ENCODE results near the gene RBMS3.

Gene RBMS3

GRCh38 chr3:29618395-29619282, 337.8 kb downstream of the RBMS3 start:
- in situ Hi-C loops (cut with MboI; ENCODE audit: low pct_unique_long_range_greater_than_20kb, low sequenced_read_pairs), result no loop called here
- DNase-seq, result no peak

GRCh38 chr3:29619676-29620075, 338.8 kb downstream of the RBMS3 start:
- in situ Hi-C loops (cut with MboI; ENCODE audit: low pct_unique_long_range_greater_than_20kb, low sequenced_read_pairs), result no loop called here
- no peak for DNase-seq

GRCh38 chr3:29627136-29628117, 346.6 kb downstream of the RBMS3 start:
- no peak for DNase-seq
- in situ Hi-C loops (cut with MboI; ENCODE audit: low pct_unique_long_range_greater_than_20kb, low sequenced_read_pairs), result no loop called here

- DNase-seq, result no peak
- in situ Hi-C loops (cut with MboI; ENCODE audit: low pct_unique_long_range_greater_than_20kb, low sequenced_read_pairs), result no loop called here
Observed at GRCh38 chr3:29628795-29629194, 347.9 kb downstream of the RBMS3 start.

- in situ Hi-C loops (cut with MboI; ENCODE audit: low pct_unique_long_range_greater_than_20kb, low sequenced_read_pairs), result no loop called here
Observed at GRCh38 chr3:29635888-29636287, 355.0 kb downstream of the RBMS3 start.

GRCh38 chr3:29637068-29637467, 356.2 kb downstream of the RBMS3 start:
- in situ Hi-C loops (cut with MboI; ENCODE audit: low pct_unique_long_range_greater_than_20kb, low sequenced_read_pairs), result no loop called here
- no peak for DNase-seq

More at GRCh38 chr3:29635888-29636287, 355.0 kb downstream of the RBMS3 start:
- DNase-seq, result no peak

GRCh38 chr3:29639578-29640290, 358.9 kb downstream of the RBMS3 start:
- in situ Hi-C loops (cut with MboI; ENCODE audit: low pct_unique_long_range_greater_than_20kb, low sequenced_read_pairs), result no loop called here
- no peak for DNase-seq

GRCh38 chr3:29642393-29643033, 361.6 kb downstream of the RBMS3 start:
- DNase-seq, result no peak
- in situ Hi-C loops (cut with MboI; ENCODE audit: low pct_unique_long_range_greater_than_20kb, low sequenced_read_pairs), result no loop called here

GRCh38 chr3:29643034-29643425, 362.2 kb downstream of the RBMS3 start:
- in situ Hi-C loops (cut with MboI; ENCODE audit: low pct_unique_long_range_greater_than_20kb, low sequenced_read_pairs), result no loop called here
- DNase-seq, result no peak

- no peak for DNase-seq
- in situ Hi-C loops (cut with MboI; ENCODE audit: low pct_unique_long_range_greater_than_20kb, low sequenced_read_pairs), result no loop called here
Observed at GRCh38 chr3:29644261-29644660, 363.4 kb downstream of the RBMS3 start.

- no peak for DNase-seq
- in situ Hi-C loops (cut with MboI; ENCODE audit: low pct_unique_long_range_greater_than_20kb, low sequenced_read_pairs), result no loop called here
Observed at GRCh38 chr3:29644956-29645636, 364.2 kb downstream of the RBMS3 start.

GRCh38 chr3:29646043-29646442, 365.2 kb downstream of the RBMS3 start:
- in situ Hi-C loops (cut with MboI; ENCODE audit: low pct_unique_long_range_greater_than_20kb, low sequenced_read_pairs), result no loop called here
- no peak for DNase-seq

- no peak for DNase-seq
- in situ Hi-C loops (cut with MboI; ENCODE audit: low pct_unique_long_range_greater_than_20kb, low sequenced_read_pairs), result no loop called here
Observed at GRCh38 chr3:29649815-29650547, 369.1 kb downstream of the RBMS3 start.

- in situ Hi-C loops (cut with MboI; ENCODE audit: low pct_unique_long_range_greater_than_20kb, low sequenced_read_pairs), result no loop called here
Observed at GRCh38 chr3:29653680-29654079, 372.8 kb downstream of the RBMS3 start.

GRCh38 chr3:29655015-29655747, 374.3 kb downstream of the RBMS3 start:
- DNase-seq, result no peak
- in situ Hi-C loops (cut with MboI; ENCODE audit: low pct_unique_long_range_greater_than_20kb, low sequenced_read_pairs), result no loop called here

More at GRCh38 chr3:29653680-29654079, 372.8 kb downstream of the RBMS3 start:
- DNase-seq, result no peak

- in situ Hi-C loops (cut with MboI; ENCODE audit: low pct_unique_long_range_greater_than_20kb, low sequenced_read_pairs), result no loop called here
- DNase-seq, result no peak
Observed at GRCh38 chr3:29665688-29666087, 384.8 kb downstream of the RBMS3 start.

GRCh38 chr3:29668233-29668632, 387.4 kb downstream of the RBMS3 start:
- no peak for DNase-seq
- in situ Hi-C loops (cut with MboI; ENCODE audit: low pct_unique_long_range_greater_than_20kb, low sequenced_read_pairs), result no loop called here

Data from KBM-7 (cell line).